NCI-H128 (cell line): ENCODE measurements around the gene AIRE.
"Not testable (repeated sequence)": the region's sequence is repeated elsewhere in the genome, so short reads cannot be mapped to it uniquely, and the experiment has no call there.

ENCODE experiments used
- DNase-seq: peaks from one replicate; lab custom pipeline; 2025; ENCODE audit not compliant: unreplicated experiment; lab: John Stamatoyannopoulos, UW

Gene AIRE

GRCh38 chr21:44285138-44285992, at the start of gene AIRE:
Gene AIRE, plus strand, starts transcription at chr21:44285876. Its CDS starts 131 bp downstream, at chr21:44286007.
- no peak for DNase-seq

- not testable (repeated sequence) for DNase-seq
Measured at GRCh38 chr21:44240353-44240752, 45.3 kb upstream of the AIRE start.

GRCh38 chr21:44240842-44241241, 44.8 kb upstream of the AIRE start, which contains the start of gene ICOSLG:
Gene ICOSLG, minus strand, starts transcription at chr21:44240943. Its CDS starts 126 bp downstream, at chr21:44240817.
- DNase-seq: not testable (repeated sequence)

- DNase-seq: not testable (repeated sequence)
Measured at GRCh38 chr21:44241281-44241680, 44.4 kb upstream of the AIRE start.

- not testable (repeated sequence) for DNase-seq
Measured at GRCh38 chr21:44243980-44244379, 41.7 kb upstream of the AIRE start.

GRCh38 chr21:44247904-44248303, 37.8 kb upstream of the AIRE start:
- not testable (repeated sequence) for DNase-seq

- DNase-seq: not testable (repeated sequence)
Measured at GRCh38 chr21:44249204-44250037, 36.3 kb upstream of the AIRE start.

GRCh38 chr21:44253832-44254710, 31.6 kb upstream of the AIRE start:
- DNase-seq: no peak

- no peak for DNase-seq
Measured at GRCh38 chr21:44255511-44255981, 30.1 kb upstream of the AIRE start.

GRCh38 chr21:44258056-44258725, 27.5 kb upstream of the AIRE start:
- no peak for DNase-seq

GRCh38 chr21:44259082-44259705, 26.5 kb upstream of the AIRE start:
- DNase-seq: no peak

GRCh38 chr21:44260066-44260465, 25.6 kb upstream of the AIRE start:
- DNase-seq: no peak

GRCh38 chr21:44260791-44261631, 24.7 kb upstream of the AIRE start:
- no peak for DNase-seq

GRCh38 chr21:44261675-44262295, 23.9 kb upstream of the AIRE start, which contains the start of gene DNMT3L:
Gene DNMT3L, minus strand, starts transcription at chr21:44261897. Its CDS starts 638 bp downstream, at chr21:44261259.
- no peak for DNase-seq

- DNase-seq: no peak
Measured at GRCh38 chr21:44262338-44263056, 23.2 kb upstream of the AIRE start.

GRCh38 chr21:44263221-44263760, 22.4 kb upstream of the AIRE start:
- no peak for DNase-seq

- DNase-seq: no peak
Measured at GRCh38 chr21:44263768-44264167, 21.9 kb upstream of the AIRE start.
